ENCODE measurements around the gene OR52E2.

DNA sequence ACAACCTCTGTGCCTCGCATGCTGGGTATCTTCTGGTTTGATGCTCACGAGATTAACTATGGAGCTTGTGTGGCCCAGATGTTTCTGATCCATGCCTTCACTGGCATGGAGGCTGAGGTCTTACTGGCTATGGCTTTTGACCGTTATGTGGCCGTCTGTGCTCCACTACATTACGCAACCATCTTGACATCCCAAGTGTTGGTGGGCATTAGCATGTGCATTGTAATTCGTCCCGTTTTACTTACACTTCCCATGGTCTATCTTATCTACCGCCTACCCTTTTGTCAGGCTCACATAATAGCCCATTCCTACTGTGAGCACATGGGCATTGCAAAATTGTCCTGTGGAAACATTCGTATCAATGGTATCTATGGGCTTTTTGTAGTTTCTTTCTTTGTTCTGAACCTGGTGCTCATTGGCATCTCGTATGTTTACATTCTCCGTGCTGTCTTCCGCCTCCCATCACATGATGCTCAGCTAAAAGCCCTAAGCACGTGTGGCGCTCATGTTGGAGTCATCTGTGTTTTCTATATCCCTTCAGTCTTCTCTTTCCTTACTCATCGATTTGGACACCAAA is 12.6 kb downstream of the OR52E2 start:
- TF ChIP-seq, protein P1, sequence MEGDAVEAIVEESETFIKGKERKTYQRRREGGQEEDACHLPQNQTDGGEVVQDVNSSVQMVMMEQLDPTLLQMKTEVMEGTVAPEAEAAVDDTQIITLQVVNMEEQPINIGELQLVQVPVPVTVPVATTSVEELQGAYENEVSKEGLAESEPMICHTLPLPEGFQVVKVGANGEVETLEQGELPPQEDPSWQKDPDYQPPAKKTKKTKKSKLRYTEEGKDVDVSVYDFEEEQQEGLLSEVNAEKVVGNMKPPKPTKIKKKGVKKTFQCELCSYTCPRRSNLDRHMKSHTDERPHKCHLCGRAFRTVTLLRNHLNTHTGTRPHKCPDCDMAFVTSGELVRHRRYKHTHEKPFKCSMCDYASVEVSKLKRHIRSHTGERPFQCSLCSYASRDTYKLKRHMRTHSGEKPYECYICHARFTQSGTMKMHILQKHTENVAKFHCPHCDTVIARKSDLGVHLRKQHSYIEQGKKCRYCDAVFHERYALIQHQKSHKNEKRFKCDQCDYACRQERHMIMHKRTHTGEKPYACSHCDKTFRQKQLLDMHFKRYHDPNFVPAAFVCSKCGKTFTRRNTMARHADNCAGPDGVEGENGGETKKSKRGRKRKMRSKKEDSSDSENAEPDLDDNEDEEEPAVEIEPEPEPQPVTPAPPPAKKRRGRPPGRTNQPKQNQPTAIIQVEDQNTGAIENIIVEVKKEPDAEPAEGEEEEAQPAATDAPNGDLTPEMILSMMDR (optimal IDR thresholded peaks at IDR 0.05 in 1 of 3, IDR thresholded peaks at IDR 0.05 in 1 of 3, conservative IDR thresholded peaks at IDR 0.05 in 1 of 3; ENCODE audit: extremely low read depth in 1 of 3, insufficient read depth in 2 of 3, low read length in 3 of 3), result no peak
- TF ChIP-seq EZH2 (IDR thresholded peaks at IDR 0.05; ENCODE audit: low read length), result no peak

Measured in keratinocyte (primary cell).